Epithelial cell of prostate (primary cell): Measurements from ENCODE around the gene SIRT1.
A peak's percentile ranks its signal among the peaks of the same experiment; 100 is the strongest.
"Not testable (repeated sequence)": the region's sequence is repeated elsewhere in the genome, so short reads cannot be mapped to it uniquely, and the experiment has no call there.

Experiments
- DNase-seq: peaks from one replicate; pipeline ENCODE4 v3.0.0-alpha.2; 2011; ENCODE audit warnings: low read depth, low spot score
- H3K27ac ChIP-seq: fragments of 450-650 bp; 2 replicates; pipeline ENCODE4 v1.5.1; 2017; ENCODE audit warnings: mild to moderate bottlenecking

Gene SIRT1

GRCh38 chr10:67875340-67876238 lies 8.9 kb upstream of the SIRT1 start:
- H3K27ac ChIP-seq: no peak overlapping the region

DNA sequence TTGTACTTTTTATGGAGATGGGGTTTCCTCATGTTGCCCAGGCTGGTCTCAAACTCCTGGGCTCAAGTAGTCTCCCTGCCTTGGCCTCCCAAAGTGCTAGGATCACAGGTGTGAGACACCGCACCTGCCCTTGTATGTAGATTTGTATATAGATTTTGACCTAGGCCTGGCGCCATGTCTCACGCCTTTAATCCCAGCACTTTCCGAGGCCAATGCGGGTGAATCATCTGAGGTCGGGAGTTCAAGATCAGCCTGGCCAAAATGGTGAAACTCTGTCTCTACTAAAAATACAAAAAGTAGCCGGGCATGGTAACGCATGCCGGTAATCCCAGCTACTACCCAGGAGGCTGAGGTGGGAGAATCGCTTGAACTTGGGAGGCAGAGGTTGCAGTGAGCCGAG lies 7.0 kb upstream of the SIRT1 start:
- not testable (repeated sequence) for DNase-seq

More at GRCh38 chr10:67875340-67876238, 8.9 kb upstream of the SIRT1 start:
- no peak for DNase-seq

GRCh38 chr10:67878133-67878532 lies 6.3 kb upstream of the SIRT1 start:
- no peak overlapping the region for H3K27ac ChIP-seq
- no peak for DNase-seq

More for the DNA sequence above, 7.0 kb upstream of the SIRT1 start:
- H3K27ac ChIP-seq: not testable (repeated sequence)

- DNase-seq: no peak
Observed at GRCh38 chr10:67883710-67884312, 645 bp upstream of the SIRT1 start.

DNA sequence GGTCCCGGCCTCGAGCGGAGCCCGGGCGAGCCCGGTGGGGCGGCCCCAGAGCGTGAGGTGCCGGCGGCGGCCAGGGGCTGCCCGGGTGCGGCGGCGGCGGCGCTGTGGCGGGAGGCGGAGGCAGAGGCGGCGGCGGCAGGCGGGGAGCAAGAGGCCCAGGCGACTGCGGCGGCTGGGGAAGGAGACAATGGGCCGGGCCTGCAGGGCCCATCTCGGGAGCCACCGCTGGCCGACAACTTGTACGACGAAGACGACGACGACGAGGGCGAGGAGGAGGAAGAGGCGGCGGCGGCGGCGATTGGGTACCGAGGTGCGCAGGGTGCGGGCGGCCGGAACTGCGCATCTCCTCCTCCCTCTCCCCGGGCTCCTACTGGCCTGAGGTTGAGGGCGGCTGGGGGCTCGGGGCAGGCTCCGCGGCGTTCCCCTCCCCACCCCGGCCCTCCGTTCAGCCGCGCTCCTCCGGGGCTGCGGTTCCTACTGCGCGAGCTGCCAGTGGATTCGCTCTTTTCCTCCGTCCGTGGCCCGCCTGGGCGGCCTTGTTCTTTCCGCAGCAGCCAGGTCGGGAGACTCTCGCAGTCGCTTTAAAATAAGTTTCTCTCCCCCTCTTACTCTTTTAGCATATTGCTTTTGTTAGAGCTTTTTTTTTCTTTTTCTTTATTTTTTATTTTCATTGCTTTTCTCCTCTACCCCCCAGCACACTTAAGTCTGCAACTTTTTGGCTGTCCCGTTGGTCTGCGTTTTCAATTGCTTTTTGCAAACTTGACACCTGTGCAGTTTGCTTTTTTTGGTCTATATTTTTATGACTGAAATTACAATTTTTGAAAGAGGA lies 600 bp downstream of the SIRT1 start:
- DNase-seq: peak; percentile 26
- peak overlapping the region; percentile 88 for H3K27ac ChIP-seq

More at GRCh38 chr10:67883710-67884312, 645 bp upstream of the SIRT1 start:
- peak overlapping the region; percentile 88 for H3K27ac ChIP-seq

GRCh38 chr10:67893637-67894036 lies 9.2 kb downstream of the SIRT1 start:
- DNase-seq: no peak
- H3K27ac ChIP-seq: no peak overlapping the region

GRCh38 chr10:67903581-67903980 lies 19.1 kb downstream of the SIRT1 start:
- DNase-seq: no peak
- H3K27ac ChIP-seq: no peak overlapping the region

- no peak overlapping the region for H3K27ac ChIP-seq
- DNase-seq: no peak
Observed at GRCh38 chr10:67912331-67912946, 28.0 kb downstream of the SIRT1 start.

DNA sequence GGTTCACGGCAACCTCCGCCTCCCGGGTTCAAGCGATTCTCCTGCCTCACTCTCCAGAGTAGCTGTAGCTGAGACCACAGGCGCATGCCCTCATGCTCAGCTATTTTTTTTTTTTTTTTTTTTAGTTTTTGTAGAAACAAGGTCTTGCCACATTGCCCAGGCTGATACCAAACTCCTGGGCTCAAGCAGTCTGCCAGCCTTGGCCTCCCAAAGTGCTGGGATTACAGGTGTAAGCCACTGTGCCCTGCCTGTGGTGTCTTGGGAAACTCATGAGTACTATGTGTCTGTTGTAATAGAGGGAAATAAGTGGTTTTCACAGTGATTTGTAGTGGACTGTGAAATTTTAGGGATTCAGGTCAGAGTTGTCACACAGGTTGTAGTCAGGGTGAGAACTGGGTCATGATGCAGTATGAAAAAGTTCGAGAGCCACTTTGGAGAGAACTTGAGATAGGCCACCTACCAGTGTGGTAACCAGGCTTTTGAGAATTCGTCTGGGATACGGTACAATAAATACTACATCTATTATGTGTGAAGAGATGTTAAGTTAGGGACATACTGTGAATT lies 30.4 kb downstream of the SIRT1 start:
- H3K27ac ChIP-seq: no peak overlapping the region
- DNase-seq: no peak

DNA sequence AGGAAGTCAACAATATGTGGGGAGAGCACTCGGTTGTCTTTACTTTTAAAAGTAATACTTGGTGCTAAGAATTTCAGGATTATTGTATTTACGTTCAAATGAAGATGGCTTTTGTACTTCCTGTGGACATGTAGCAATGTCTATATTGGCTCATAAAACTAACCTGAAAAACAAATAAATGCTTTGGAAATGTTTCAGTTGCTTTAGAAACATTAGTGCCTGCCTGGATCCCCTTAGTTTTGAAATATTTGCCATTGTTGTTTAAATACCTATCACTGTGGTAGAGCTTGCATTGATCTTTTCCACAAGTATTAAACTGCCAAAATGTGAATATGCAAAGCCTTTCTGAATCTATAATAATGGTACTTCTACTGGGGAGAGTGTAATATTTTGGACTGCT lies 32.7 kb downstream of the SIRT1 start:
- no peak overlapping the region for H3K27ac ChIP-seq
- no peak for DNase-seq

GRCh38 chr10:67917679-67918078 lies 33.2 kb downstream of the SIRT1 start:
- DNase-seq: no peak
- H3K27ac ChIP-seq: no peak overlapping the region

DNA sequence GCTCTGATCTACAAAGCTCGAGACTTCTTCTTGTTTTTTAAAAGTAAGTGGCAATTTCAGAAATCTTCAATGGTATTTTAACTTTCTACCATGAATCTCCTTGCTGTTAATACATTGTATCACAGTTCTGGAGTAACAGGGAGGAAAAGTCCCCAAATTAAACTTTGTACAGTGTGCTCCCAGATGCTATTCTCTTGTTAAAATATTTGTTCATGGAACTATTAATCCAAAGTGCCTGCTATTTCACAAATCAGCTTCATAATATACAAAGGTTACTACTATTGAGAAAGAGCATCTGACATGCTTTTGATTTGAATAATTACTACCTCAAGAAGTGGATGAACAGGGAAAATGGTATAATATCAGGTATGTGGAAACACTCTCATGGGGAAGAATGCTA lies 36.6 kb downstream of the SIRT1 start:
- no peak overlapping the region for H3K27ac ChIP-seq
- no peak for DNase-seq

GRCh38 chr10:67923551-67923950 lies 39.1 kb downstream of the SIRT1 start:
- DNase-seq: no peak
- H3K27ac ChIP-seq: peak overlapping the region; percentile 8

GRCh38 chr10:67924136-67924535 lies 39.7 kb downstream of the SIRT1 start:
- H3K27ac ChIP-seq: peak overlapping the region; percentile 8
- DNase-seq: no peak

GRCh38 chr10:67925449-67926005 lies 41.1 kb downstream of the SIRT1 start:
- no peak for DNase-seq
- peak overlapping the region; percentile 14 for H3K27ac ChIP-seq

- H3K27ac ChIP-seq: no peak overlapping the region
- DNase-seq: no peak
Observed at GRCh38 chr10:67926951-67927350, 42.5 kb downstream of the SIRT1 start.

GRCh38 chr10:67933199-67933598 lies 48.7 kb downstream of the SIRT1 start:
- H3K27ac ChIP-seq: no peak overlapping the region
- no peak for DNase-seq

- no peak for DNase-seq
- no peak overlapping the region for H3K27ac ChIP-seq
Observed at GRCh38 chr10:67934336-67934735, 49.9 kb downstream of the SIRT1 start.

DNA sequence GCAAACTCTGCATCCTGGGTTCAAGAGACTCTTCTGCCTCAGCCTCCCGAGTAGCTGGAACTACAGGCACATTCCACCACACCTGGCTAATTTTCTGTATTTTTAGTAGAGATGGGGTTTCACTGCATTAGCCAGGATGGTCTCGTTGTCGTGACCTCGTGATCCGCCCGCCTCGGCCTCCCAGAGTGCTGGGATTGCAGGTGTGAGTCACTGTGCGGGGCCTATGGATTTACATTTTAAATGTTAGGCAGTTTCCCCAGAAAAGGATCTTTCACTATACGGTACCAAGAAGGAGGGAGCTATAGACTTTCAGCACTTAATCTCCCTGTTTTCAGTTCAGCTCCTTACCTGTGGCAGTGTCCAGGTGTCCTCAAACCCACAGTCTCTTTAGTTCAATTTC lies 50.8 kb downstream of the SIRT1 start:
- DNase-seq: no peak
- H3K27ac ChIP-seq: no peak overlapping the region

GRCh38 chr10:67936416-67936815 lies 52.0 kb downstream of the SIRT1 start:
- no peak for DNase-seq
- no peak overlapping the region for H3K27ac ChIP-seq
